Inflammatory macrophage (primary cell): ENCODE data around the gene MNT.

Experiments used
- DNase-seq, 2 donors: peaks; one replicate each; pipeline ENCODE4 v3.0.0-alpha.2; 2020 to 2022

MNT gene

DNA sequence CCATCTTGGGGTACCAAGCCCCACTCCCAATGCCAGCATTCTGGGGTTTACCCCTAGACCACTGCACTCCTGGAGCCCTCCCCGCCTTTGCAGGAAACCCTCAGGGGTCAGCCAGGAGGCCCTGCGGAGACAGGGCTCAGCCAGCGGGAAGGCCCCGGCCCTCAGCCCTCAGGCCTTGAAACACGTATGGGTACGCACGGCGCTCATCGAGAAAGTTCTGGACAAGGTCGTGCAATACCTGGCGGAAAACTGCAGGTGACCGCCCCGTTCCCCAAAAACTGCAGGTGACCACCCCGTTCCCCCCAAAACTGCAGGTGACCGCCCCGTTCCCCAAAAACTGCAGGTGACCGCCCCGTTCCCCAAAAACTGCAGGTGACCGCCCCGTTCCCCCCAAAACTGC lies 38.8 kb downstream of the MNT start:
- DNase-seq: no peak

DNA sequence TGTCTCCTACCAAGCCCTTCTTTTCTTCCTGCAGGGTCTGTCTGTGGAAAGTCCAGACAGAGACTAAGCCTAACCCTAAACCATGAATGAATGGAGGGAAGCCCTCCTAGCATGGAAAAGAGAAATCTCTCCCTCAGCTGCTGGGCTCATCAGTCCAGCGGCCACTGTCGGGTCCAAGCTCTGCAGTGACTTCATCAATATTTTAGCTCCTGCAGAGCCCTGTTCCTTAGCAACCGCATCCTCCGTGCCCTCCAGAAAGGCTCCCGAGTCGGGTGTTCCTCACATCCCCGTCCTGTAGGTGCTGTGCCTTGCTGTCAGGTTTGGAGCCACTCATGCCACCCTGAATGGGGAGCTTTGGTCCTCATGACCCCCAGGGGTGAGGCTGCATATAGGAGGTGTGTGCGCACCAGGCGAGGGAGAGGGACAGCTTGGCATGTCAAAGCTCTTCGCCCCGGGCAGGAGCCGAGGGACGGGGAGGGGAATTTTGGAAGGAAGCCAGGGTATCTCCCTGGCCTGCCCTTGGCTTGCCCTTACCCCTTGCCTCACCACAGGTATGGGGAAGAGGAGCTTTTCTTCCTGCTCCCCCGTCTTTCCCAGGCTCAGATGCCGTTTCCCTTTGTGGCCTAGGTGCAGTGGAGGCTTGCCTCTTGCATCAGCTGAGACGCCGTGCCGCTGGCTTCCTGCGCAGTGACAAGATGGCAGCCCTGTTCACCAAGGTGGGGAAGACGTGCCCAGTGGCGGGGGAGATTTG lies 39.7 kb downstream of the MNT start:
- no peak for DNase-seq

DNA sequence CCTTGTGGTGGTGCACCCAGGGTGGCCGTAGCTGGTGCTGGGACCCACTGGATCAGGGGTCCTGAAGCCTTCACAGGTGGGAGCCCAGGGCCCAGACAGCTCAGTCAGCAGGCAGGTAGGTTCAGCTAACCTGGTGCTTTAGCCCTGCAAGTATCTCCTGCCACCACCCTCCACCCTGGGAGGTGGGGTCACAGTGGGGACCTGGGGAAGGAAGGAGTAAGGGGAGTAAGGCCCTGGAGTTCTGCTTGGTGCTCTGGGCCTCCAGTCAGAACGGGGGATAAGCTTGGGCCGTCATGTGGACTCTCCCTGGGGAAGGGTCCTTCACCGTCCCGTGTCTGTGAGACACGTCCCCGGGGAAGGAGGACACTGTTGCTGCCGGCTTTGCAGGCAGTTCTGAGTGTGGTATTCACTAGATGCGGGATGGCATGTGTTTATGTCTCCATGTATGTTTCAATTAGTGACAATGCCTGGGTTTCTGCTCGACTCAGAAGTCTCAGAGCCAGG lies 42.9 kb downstream of the MNT start:
- no peak for DNase-seq

DNA sequence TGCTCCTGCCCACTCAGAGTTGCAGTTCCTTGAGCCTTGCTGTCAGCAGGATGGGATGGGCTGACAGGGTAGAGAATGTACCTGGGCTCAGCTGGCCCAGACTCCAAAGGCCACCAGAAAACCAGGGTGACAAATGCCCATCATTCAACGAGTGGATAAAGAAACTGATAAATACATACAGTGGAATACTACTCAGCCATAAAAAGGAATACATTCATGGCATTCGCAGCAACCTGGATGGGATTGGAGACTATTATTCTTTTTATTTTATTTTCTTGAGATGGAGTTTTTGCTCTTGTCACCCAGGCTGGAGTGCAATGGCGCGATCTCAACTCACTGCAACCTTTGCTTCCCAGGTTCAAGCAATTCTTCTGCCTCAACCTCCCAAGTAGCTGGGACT lies 43.6 kb downstream of the MNT start:
- DNase-seq: no peak

DNA sequence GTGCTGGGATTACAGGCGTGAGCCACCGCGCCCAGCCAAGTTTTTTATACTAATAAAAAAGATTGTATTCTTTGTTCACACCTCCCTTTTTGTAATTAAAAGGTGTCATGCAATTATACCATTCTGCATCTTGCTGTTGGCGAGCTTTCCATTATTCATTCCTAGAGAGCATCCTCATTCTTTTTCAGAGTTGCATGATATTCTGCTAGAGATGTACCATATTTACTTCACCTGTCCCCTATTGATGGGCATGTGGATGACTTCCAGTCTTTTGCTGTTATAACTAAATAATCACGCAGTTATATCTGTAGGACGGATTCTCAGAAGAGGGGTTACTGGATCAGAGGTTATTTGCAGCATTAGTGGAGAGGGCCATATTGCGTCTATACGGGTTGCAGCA lies 46.5 kb downstream of the MNT start:
- no peak for DNase-seq

DNA sequence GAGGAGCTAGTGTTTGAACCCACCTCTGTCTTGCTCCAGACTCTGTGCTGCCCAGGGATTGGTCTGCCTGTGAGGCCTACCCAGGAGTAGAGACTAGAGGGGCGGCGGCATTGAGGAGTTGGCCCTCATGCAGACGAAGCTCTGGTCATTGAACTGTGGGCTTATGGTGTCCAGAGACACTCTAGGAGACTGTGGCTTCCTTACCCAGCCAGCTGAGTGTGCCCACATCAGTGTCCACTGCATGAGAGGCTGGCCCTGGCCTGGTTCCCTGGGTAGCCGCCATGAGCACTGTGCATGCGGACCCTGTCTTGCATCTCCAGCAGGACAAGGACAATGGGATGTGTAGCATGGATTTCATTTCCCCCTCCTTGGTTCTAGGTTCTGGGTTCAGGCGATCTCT lies 49.6 kb downstream of the MNT start:
- DNase-seq: no peak

DNA sequence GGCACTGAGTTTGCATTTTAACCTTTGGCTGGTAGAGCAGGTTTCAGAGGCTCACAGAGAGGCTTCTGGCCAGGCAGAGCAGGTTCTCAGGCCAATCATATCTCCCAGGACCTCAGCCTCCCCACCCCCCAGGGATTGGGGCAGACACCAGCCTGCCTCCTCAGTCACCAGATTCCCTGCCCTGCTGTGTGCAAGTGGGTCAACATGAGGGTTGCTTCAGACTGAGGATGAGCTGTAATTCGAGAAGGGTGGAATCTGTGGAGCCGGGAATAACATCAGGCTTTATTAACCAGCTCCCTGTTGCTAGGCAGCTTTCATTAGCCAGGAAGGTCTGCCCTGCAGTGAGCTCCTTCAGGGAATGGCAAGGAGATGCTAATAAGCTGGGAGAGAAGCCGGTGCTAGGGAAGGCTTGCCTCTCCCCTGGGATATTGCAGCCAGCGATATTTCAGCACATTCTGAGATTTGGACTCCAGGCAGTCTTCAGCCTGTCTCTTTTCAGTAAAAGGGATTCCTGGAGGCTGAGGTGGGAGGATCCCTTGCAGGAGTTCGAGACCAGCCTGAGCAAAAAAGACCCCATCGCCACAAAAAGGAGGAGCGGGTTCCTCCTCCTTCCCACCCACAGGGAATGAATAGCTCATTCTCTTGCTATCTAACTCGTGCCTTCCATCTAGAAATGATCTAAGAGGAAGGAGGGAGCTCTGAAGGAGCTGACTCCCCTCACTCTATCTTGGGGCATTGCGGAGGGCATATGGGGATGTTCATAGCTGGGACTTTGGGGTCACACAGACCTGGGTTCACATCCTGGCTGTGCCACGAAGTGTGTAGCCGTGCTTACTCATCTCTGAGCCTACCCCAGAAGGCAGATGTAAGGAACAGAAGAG lies 52.8 kb downstream of the MNT start:
- no peak for DNase-seq

DNA sequence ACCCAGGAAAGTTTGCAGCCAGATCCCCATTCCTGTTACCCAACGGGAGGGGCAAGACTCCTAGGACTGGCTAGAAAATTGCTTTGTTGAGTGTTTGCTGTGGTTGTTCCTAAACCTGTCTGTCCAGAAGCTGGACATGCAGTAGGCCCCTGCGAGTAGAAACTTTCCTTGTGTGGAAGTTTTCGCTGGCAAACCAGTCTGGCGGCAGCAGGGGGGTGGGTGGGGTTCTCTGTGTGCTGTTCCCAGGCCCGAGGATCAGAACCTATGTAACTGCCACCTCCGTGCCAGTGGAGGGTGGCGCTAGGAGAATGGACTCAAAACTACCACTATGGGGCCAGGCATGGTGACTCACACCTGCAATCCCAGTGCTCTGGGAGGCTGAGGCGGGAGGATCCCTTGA lies 54.4 kb downstream of the MNT start:
- DNase-seq: no peak

DNA sequence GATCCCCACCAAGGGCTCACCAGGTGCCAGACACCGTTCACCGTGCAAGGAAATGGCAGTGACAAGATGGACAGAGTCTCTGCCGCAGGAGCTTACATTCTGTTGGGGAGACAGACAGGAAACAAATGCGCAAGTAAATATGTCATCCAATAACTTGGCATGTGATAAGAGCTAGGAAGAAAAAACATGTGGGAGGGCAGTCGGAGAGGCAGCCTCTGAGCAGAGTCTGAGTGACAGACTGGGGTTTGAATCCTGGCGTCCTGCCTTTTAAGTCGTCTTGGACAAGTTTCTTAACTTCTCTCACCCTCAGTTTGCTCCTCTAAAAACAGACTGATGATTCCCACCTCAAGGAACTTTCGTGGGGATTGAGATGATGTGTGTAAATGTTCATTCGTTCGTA lies 56.3 kb downstream of the MNT start:
- no peak for DNase-seq

DNA sequence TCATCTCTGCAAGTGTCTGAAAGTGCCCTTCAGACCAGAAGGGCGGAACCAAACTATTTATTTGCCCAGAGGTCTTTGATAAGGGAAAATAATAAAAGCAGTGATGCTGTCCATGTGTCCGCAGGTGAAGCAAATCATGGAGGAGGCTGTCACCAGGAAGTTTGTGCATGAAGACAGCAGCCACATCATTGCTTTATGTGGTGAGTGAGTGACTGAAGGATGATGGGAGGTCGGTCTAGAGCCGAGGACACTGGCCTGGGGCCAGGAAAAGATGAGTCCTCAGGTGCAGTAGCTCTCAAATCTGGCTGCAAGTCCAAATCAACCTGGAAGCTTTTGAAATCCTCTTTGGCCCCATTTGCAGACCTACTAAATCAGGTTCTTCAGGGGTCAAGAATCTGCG lies 57.4 kb downstream of the MNT start:
- DNase-seq: no peak

DNA sequence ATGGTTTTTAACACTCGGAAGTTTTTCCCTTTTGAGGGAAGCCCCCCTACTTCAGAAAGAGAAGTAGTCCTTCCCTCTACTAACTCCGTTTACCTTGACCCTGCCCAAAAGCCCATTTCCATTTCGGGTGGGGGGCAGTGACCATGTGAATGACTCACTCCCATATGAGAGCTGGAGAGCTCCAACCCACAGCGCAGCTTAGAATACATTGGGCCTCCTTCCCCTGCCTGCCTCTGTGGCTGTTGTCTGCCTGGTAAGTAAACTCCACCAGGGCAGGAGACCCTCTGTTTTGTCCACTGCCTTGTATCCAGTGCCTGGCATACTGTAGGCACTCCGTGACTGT lies 62.6 kb downstream of the MNT start:
- DNase-seq: peak in 1 of 2 donors; percentile 36

DNA sequence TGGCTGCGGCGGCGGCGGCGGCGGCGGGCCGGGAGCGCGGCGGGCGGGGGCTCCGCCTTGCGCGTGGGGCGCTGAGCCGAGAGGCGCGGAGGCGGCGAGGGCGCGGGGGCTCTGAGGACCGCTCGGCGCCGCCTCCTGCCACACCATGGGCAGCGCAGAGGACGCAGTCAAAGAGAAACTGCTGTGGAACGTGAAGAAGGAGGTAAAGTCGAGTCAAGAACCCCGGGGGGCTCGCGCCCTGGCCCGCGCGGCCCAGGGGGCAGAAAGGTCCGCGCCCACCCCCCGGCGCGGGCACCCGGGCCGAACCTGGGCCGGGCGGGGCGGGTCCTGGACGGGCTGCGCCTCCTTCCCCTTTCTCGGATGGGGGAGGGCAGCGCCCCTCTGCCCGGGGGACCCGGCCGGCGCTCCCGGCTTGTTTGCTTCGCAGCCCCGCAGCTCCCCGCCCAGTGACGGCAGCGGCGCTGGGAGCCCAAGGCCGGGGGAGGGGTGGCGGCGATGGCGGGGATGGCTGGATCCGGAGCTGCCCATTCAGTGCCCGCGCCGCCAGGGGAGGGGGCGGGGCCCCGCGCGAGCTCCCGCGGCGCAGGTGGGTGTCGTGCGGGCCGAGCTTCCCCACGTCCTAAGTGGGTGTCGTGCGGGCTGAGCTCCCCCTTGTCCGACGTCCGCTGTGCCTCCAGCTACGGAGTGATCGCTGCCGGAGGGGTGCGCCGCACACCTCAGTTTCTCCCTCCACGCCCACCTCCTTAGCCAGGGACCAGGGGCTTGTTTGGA lies 63.1 kb downstream of the MNT start:
- peak; percentile 45 to 60 for DNase-seq

DNA sequence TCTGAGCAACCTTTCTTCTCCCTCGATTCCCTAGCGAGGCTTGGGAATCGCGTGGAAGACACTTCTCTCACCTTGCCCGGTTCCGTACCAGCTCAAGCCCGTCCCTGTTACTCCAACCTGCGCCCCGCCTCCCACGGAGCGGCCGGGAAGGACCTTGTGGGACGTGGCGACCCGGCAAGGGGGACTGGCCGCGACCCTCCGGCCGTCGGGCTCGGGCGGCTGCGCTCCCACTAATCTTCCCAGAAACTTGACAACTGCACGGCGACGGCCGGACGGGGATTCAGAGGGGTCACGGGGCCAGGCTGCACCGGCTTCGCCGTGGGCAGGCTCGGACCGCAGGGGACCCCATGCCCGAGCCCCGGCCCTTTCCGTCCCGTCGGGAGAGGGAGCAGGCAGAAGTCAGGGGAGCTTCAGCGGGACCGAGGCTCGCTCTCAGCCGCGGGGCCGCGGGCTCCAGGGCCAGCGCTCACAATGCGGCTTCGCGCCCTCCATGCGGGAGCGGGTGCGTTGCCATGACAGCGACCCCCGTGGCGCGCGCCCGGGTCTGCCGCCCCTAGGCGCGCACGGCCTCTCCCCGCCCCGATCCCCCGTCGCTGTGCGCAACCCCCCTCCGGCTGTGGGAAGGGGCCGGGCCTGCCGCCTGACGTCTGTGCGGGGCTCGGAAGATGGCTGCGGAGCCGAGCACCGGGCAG lies 63.9 kb downstream of the MNT start, which contains the start of gene SGSM2:
SGSM2 (plus strand) TSS at position 650 of the 692 bp plus-strand sequence. CDS start 188 bp downstream, outside the sequence.
- peak; percentile 11 to 46 for DNase-seq

DNA sequence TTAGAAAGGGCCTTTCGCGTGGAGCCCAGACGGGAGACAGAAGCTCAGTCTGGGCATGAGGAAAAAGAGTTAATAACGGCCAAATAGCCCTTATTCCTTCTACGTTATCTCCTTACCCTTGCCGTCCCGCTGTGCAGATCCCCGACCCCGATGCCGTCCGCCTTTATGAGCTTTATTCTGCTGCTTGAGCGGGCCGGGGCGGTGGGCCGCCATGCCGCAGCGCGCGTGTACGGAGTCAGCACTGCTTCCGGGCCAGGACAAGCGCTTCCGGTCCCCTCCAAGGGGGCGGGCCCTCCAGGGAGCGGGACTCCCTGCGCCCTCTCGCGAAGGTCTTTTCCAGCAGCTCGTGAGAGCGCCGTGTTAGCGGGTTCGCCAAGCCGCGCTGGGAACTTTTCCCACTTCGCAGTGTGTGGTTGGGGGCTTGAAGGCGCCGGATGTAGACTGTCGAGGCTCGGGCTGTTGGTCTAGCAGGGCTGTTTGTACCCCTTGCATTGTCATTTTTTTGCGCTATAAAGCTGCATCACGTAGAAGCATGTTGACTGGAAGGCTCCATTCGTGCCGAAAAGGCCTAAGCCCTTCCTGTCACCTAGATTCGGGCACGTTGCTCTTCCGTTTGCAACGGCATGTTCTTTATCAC lies 64.5 kb downstream of the MNT start, which contains the start of gene TSR1:
TSR1 (minus strand) TSS at position 243 of the 637 bp plus-strand sequence; CDS start at position 213, 30 bp downstream.
- DNase-seq: peak; percentile 83 to 90

DNA sequence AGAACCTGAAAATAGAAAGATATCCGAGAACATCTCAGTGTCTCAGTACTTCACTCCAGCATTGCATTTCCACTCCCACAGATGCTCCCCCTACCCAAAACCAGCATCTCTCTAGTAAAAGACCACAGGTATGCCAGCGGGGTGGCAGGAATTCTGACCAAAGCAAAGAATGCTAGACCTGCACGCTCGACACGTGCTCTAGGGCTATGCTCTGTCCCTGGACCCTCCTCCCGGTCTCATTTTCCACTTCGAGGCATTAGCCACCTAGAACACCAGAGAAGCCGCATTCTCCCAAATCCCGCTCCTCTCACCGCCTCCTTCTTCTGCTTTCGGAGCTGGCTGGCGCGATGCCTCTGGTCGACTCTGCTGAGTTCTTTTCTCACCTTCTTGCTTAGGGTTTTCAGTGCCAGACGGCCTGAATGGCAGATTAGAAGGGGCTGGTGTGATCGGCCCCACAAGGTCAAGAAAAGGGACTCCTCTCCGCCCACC lies 65.1 kb downstream of the MNT start:
- peak in 1 of 2 donors; percentile 11 for DNase-seq
